Dermis blood vessel endothelial cell (primary cell): Measurements from ENCODE around the gene TSSK3. TPM values are rescaled to one million over a fixed set of nuclear protein-coding genes. Genes with fewer than 3 reads are reported as not detected.
"Not testable (repeated sequence)": the region's sequence is repeated elsewhere in the genome, so short reads cannot be mapped to it uniquely, and the experiment has no call there.

Experiments used
- DNase-seq: peaks from one replicate; pipeline ENCODE4 v3.0.0; 2010
- total RNA-seq: library from RNA; depleted of rRNA; stranded (reverse); fragments of >200 nt; gene quantifications from 2 replicates; pipeline ENCODE4 v1.2.3, GENCODE V29; 2014

The TSSK3 gene
- total RNA-seq, 1 donor from 2014 or later, result not detected

DNA sequence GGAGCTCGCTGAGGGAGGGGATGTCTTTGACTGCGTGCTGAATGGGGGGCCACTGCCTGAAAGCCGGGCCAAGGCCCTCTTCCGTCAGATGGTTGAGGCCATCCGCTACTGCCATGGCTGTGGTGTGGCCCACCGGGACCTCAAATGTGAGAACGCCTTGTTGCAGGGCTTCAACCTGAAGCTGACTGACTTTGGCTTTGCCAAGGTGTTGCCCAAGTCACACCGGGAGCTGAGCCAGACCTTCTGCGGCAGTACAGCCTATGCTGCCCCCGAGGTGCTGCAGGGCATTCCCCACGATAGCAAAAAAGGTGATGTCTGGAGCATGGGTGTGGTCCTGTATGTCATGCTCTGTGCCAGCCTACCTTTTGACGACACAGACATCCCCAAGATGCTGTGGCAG lies 1.4 kb downstream of the TSSK3 start:
- DNase-seq, result no peak

DNA sequence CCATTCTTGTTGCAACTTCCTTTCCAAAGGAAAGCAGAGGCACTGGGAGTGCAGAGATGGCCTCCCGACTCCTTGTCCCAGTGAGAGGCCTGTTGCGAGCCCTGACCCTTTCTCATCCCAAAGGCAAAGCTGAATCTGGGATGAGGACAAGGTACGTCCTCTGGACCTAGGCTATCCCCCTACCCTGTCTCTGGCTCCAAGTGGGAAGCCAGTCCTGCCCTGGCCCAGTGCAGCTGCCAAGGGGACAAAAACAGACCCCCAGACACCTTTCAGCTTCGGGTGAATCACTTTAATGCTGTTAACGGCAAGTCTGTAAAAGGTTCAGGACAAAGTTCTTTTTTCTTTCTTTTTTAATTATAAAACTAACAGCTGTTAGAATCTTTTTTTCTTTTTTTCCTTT lies 2.5 kb downstream of the TSSK3 start:
- no peak for DNase-seq

DNA sequence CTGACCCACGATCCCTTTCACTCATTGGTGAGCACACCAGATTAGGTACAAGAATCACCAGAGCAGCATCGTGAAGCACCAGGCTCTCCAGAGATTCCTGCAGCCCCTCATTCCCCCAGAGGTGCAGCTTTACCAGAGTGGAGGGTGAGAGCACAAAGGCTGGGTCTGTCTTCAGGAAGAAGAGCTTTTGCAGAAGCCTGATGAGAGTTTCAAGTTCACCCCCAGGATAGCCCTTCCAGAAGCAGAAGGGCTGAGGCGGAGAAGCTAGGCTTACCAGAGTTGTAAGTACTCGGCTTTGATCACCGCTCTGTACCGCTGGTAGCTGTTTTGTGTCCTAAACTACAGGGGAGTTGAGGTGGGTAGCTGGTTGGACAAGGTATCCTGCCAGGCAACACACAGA lies 3.1 kb downstream of the TSSK3 start:
- no peak for DNase-seq

DNA sequence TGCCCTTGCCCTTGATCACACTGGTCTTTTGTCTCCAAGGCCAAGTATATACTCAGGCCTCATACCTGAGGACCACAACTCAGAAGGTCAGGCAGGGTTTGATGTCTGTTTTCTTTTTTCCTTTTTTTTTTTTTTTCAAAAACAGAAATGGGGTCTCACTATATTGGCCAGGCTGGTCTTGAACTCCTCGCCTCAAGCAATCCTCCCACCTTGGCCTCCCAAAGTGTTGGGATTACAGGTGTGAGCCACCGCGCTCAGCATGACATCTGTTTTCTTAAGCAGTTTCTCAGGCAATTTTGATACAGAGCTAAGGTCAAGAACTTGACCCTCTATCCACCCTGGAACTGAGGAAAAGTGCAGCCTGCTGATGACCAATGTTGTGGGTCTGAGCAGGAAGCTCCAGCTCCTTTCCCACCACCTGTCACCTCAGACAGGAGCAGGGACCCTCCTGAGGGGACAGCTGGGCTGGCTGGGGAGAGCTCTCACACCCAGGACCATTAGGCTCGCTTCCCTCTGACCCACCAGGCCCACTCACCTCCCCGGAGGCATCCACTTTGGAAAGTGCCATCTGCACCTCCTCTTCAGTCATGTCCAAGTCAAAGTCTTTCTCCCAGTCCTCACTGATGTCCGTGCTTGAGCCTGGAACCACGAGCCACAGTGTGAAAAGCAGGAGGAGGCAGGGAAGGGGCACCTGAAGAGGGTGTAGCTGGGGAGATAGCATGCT lies 5.7 kb downstream of the TSSK3 start:
- no peak for DNase-seq

DNA sequence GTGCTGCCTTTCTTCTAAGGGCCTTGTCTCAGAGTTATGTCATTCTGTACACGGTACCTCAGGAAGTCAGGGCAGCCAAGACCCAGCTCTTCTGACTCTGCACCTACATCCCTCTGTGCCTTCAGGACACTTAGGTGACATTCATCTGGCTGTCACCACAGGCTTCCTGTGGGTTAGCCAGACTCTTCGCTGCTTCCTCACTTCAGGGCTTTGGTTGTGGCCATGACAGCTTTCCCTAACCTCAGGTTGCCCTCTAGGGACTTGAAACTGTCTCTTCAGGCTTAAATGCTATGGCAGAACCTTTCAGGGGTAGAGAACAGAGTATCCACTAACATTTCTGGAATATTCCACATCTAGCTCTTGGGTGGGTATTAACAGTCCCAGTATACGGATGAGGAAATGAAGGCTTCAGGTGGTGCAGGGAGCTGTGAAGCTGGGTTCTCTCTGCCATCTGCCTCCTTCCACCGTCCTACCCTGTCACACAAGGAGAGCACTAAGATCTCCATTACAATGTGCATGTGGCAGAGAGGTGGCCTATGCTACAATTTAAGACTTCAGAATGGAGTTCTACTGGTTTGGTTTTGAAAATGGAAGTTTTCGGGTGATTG lies 9.9 kb downstream of the TSSK3 start:
- DNase-seq, result peak; percentile 22

DNA sequence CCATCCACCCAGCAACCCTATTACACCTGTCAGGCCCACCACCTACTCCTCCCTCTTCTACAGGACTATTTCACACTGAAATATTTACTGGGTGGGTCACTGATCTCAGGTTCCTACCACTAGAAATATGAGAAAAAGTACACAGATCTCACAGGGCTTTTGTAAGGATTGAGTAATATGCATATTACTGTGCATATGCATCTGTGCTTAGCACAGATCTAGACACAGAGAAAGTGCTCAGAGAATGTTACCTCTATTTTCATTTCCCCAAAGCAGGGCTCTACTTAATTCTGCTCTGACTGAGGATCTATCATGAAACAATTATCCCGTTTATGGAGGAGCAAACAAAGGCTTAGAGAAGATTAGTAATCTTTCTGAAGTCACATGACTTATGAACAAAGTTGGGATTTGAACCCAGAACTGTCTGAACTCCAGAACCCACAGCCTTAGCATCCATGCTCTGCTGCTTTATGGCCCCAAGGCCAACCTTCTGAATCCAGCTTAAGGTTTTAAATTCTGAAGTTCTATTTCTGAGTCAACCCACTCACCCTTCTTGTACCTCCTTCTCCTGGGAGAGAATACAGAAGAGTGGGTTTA lies 11.8 kb downstream of the TSSK3 start:
- DNase-seq, result no peak

DNA sequence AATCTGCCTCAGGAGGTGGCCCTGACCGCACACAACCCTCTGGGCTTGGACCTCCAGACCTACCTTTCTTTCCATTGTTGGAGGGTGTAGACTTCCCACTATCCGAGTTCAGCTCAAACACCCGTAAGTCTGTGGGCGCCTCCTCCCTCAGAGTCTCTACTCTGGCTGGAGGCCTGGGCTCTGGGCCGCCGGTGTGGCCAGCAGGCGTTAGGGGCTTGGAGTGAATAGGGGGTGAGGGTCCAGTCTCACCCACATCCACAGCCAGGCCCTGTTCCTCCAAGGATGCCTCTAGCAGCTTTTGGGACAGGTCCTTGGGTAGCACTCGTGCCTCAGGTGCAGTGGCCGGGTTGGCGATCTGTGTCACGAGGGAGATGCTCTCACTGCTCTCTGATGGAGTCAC lies 13.9 kb downstream of the TSSK3 start:
- no peak for DNase-seq

DNA sequence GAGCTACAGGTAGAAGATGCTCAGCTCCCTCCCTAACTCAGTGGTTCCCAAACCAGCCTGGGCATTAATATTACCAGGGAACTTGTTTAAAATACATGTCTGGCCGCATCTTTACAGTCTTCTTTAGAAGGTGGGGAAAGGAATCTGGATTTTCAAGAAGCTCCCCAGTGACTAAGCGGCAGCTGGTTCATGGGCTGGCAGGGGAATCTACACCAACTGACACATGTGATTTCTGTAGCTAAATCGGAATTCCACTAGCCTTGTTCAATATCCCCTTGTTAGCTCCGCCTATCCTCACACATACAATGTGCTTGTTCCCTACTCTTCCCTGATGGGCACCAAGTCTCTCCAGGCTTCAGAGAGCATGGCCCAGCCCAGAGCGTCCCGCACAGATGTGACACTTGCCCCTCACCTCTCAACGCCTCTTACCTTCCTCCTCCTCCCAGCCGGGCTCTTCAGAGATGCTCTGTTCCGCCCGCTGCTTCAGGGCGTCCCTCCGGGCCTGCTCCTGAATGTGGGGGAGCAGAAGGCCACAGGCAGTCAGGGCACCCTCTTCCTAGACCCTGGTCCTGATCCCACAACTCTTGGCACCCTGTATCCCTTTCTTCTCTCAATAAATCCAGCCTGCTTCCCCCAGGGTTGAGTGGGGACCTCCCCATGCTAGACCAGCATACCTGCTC lies 15.3 kb downstream of the TSSK3 start:
- no peak for DNase-seq

DNA sequence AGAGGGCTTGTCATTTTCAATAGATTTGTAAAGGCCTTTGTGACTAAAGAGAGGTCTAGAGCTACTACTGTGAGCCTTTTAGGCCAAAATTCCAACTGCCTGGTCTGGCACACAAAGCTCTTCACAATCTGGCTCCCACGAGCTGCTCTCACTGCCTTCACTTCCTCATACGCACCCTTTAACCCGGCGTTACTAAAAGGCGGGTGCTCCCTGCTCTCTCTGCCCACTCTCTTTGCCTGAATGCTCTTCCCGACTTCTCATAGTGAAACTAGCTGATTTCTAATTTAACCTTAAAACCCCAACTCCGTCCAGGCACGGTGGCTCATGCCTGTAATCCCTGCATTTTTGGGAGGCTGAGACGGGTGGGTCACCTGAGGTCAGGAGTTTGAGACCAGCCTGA lies 17.7 kb downstream of the TSSK3 start:
- no peak for DNase-seq

DNA sequence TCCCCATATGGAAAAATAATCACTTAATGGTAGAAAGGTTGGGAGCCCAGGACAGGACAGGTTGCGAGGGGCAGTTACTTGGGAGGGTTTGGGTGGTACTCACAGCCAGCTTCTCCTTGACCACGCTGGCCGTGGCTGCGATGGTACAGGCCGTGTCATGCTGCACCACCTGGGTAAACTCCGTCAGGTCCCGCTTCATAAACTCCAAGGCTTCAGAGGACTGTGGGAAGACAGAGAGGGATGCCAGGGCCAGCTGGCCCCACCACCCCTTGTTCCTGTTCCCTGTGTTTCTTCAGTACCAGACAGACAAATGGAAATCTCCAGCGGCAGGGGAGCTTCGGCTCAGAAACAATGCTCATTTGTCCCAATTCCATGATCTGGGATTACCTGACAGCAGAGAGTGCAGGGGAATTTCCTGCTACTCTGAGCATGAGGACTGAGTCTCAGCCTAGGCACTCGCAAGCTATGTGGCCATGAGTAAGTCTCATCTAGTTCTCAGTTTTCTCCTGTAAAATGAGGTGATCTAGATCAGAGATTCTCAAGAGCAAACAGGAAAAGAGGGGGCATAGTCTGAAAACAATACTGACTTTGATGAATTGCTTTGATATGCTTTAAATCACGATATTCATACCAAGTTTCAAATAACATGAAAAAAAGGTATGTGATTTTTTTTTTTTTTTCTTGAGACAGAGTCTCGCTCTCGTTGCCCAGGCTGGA lies 24.5 kb downstream of the TSSK3 start:
- no peak for DNase-seq

DNA sequence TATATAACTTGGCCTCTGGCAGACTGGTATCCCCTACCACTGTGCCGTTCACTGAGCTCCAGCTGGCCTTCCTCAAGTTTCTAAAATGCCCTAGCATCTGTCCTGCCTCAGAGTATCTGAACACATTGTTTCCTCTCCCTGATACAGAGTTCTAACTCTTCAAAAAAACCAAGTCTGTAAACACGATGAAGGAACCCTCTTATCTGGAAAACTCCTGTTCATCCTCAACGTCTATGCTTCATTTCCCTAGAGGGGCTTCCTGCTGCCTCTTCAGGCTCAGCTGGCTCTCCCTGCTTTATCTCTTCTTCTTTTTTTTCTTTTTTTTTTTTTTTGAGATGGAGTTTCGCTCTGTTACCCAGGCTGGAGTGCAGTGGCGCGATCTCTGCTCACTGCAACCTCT lies 26.3 kb downstream of the TSSK3 start:
- DNase-seq, result no peak

DNA sequence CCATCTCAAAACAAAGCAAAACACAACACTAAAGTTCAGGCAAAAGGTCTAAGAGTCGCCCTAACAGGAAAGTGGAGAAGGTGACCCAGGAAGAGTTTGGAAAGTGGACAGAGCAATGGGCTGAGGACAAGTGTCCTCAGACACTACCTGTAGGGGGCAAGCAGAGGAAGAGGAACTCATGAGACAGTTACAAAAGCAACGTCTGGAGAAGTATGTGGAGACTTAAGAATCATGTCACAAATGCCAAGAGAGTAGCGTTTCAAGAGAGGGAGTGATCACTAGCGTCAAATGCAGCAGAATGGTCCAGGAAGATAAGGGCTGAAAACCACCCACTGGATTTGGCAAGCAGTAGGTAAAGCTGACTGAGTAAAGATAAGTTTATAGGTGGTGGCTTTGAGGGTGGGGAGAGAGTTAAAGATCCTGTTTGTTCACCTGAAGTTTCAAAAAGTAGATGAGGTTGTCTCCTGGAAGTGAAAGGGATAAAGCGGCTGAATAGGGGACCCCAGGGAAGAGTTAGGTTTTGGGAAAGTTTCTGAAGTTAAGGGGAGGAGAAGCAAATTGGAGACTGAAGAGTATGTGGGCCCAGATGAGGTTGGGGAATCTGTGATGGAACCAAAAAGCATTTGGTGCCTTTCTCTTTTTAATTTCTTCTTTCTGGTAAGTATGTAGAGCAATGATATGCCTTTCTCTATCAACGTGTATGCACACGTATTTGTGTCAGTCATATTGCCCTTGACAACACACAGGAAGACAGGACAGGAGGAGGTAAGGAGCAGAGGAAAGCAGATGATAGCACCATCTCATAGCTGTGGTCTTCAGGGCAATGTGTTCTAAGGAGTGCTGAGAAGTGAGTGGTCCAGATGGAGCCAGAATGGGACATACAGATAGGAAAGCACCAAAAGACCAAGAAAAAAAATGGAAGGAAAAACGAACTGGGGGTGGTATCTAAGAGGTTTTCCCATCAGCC lies 28.8 kb downstream of the TSSK3 start:
- no peak for DNase-seq

DNA sequence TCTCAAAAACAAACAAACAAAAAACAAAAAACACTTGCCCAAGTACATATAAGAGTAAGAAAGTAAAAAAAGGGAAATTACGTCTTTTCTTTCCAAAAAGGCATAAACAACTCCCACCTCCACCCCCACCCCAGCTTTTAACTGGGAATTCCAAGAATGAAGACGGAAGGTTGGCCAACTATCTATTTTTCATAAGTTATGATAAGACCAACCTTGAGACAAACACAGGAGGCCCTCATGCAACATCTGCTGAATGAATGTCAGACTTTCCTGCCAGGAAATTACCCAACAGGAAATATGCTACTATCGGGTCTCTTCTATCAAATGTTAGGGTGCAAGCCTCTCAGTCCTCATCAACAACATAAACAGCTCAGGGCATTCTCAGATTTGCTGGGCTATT lies 30.0 kb downstream of the TSSK3 start:
- DNase-seq, result peak; percentile 67

DNA sequence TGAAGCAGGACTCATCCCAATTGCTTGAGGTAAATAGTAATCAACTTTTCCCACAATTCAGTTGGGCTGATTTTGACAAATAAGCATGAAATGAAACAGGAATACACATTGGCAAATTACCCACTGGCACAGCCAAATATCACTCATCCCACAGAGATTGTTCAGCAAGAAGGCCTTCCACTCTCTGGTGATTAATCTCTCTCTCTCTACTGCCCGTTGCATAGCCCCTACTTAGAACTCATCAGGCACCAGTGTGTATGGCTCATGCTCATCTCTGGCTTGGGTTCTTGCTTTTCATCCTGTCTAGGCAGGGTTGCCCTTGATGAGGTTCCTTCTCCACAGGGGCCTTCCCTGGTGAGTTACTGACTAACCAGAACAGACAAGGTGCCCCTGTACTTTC lies 30.8 kb downstream of the TSSK3 start:
- DNase-seq, result peak; percentile 16

DNA sequence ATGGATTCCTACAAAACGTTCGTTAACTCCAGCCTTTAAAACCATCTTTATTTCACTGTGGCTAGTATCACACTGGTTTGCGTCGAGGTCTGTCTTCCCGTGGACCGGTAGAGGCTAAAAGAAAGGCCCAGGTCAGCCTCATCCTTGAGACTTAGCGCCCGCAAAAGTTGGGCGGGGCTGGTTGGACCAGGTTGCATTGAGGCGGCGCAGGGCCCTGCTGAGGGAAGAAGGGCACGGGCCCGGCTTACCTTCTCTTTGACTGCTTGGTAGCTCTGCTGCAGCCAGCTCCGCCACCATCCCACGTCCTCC lies 31.4 kb downstream of the TSSK3 start:
- peak; percentile 61 for DNase-seq

DNA sequence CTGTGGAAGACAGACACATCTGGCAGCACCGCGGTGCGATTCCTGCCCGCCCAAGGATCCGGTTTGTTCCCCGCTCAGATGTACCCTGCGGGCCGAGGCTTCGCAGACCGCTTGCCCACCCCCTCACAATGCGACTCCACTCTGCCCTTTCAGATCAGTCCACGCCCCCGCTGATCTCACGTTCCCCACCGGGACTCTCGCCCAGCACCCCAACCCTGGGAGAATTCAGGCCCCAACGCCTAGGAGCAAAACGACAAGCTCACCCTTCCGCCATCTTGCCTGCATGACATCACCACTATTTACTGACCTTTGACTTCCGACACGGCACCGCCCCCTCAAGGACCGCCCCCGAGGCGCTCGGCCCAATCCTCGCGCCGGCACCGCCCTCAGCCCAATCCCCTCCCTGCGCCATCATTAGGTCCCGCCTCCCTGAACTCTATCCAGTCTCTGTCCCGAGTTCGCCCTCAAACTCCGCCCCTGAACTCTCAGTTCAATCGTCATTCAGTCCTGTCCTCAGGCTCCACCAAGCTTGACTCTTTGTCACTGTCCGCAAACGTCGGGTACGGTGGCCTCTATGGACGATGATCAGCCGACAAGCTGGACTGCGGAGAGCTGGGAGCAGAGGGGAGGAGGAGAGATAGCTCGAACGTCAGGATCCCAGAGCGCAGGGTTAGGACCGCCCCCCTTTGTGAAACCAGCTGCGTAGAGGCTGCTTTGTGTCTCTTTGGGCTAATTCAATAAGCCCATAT lies 32.0 kb downstream of the TSSK3 start, which contains the start of gene BSDC1:
BSDC1 (minus strand) TSS at position 301 of the 749 bp plus-strand sequence; CDS start at position 274, 27 bp downstream.
- DNase-seq, result peak; percentile 99

DNA sequence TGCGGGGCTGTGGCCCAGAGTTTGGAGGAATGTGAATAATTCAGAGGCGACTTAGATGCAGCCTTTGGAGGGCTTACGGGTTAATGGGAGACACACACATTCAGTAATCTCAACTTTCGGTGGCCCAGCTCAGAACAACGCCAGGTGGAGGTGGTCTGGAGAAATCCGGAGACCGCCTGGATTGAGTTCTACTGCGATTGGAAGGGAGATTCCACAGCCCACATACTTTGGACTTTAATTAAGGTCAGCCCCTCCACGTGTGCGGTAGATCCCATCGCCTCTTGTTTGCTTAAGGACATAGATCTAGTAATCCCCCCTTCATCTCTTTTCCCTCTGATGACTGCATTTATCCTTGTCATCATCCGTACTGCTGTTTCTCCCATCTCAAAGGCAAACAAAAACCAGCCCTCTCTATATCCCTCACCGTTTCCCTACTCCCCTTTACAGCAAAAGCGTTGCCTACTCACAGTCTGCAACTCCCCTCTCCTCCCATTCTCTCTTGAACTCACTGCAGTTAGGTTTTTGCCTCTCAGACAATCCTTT lies 32.6 kb downstream of the TSSK3 start:
- no peak for DNase-seq

DNA sequence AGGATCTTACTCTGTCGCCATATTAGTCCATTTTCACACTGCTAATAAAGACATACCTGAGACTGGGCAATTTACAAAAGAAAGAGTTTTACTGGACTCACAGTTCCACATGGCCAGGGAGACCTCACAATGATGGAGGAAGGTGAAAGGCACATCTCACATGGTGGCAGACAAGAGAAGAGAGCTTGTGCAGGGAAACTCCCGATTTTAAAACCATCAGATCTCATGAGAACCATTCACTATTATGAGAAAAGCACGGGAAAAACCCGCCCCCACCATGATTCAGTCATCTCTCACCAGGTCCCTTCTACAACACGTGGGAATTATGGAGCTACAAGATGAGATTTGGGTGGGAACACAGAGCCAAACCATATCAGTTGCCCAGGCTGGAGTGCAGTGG lies 34.2 kb downstream of the TSSK3 start:
- DNase-seq, result not testable (repeated sequence)

DNA sequence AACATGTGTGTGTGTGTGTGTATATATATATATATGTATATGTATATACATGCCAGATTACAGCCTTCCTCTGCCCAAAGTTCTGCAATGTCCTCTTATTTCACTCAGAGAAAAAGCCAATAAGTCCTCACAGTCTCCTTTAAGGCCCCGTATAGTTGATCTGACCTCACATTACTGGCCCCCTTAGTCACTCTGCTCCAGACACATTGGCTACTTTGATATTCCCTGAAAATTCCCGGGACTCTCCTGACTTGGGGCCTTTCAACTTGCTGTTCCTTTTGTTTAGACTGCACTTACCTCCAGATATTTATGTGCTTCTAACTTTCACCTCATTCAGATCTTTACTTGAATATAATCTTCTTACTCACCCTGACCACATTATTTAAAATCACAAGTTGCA lies 36.1 kb downstream of the TSSK3 start:
- no peak for DNase-seq

DNA sequence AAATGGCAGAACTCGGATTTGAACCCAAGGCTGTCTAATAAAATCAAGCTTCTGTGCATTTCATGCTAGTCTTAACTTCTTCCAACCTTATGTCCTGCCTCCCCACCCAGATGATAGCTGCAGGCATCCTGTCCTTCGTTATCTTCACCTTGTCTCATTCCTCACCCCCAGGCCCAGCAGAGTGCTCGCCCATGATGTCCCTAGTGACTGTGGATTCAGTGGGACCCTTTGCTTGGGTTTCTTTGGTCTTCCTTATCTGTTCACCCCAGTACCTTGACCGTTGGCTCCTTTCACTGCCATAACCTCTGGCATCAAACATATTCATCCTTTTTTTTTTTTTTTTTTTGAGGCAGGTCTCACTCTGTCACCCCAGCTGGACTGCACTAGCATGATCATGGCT lies 37.5 kb downstream of the TSSK3 start:
- no peak for DNase-seq
